ENCODE data around the gene TNFRSF25. TPM values are rescaled to one million over a fixed set of nuclear protein-coding genes. Genes with fewer than 3 reads are reported as not detected.

TNFRSF25 gene
- total and polyA plus RNA-seq, 2 donors (not counting 3 experiments of a cell fraction or from before 2014, with no cell fraction given): 33.9 to 38.8 TPM

GRCh38 chr1:6435547-6435946, 30.4 kb downstream of the TNFRSF25 start:
- dilution Hi-C loops (cut with MboI; ENCODE audit: extremely low pct_ligation_motif_present, low sequenced_read_pairs): no loop called here

More at GRCh38 chr1:6435547-6435946, 30.4 kb downstream of the TNFRSF25 start:
- Histone ChIP-seq H3K27me3 (ENCODE audit: control insufficient read depth in 2 of 2, insufficient read depth in 2 of 2, low read length in 2 of 2) (no peaks in the 10 kb centered on the region), H3K9me3 (replicated peaks; ENCODE audit: control insufficient read depth, insufficient read depth, low read length) (no peaks in the 10 kb centered on the region), H4K20me1 (replicated peaks; ENCODE audit: control insufficient read depth, extremely low read depth, insufficient read depth, low read length) (no peaks in the 10 kb centered on the region), H3K27ac (ENCODE audit: insufficient read depth, low read depth, low read length) (no peak overlapping the region), H3K9me1 (replicated peaks; ENCODE audit: control insufficient read depth, extremely low read depth, insufficient read depth, low read length) (no peaks in the 10 kb centered on the region), H3K4me3 (replicated peaks in 1 of 3; ENCODE audit: insufficient read depth in 1 of 3, low read depth in 1 of 3, low read length in 3 of 3) (no peak overlapping the region), H2AFZ (ENCODE audit: low read depth, low read length) (no peak overlapping the region), H3K4me2 (ENCODE audit: insufficient read depth, low read length) (no peak overlapping the region), H3K4me1 (ENCODE audit: control insufficient read depth, extremely low read depth, insufficient read depth, low read length) (no peaks in the 10 kb centered on the region), H3K9ac (replicated peaks; ENCODE audit: extremely low read depth, insufficient read depth, low read length) (no peak overlapping the region), H3K36me3 (ENCODE audit: control insufficient read depth in 2 of 2, extremely low read depth in 1 of 2, insufficient read depth in 2 of 2, low read length in 2 of 2) (no peaks in the 10 kb centered on the region), H3K79me2 (ENCODE audit: control insufficient read depth, insufficient read depth, low read length) (no peaks in the 10 kb centered on the region)
- TF ChIP-seq POLR2AphosphoS5 (IDR thresholded peaks at IDR 0.05; ENCODE audit: insufficient read depth, low read depth, low read length) (no peak), CTCF (IDR thresholded peaks at IDR 0.05; ENCODE audit: extremely low read depth in 1 of 2, insufficient read depth in 1 of 2, low read depth in 1 of 2, low read length in 2 of 2) (no peak), EZH2 (IDR thresholded peaks at IDR 0.05; ENCODE audit: borderline replicate concordance, low read depth, low read length, severe bottlenecking) (no peak), FOS (IDR thresholded peaks at IDR 0.05; ENCODE audit: borderline replicate concordance, insufficient read depth, low read length) (no peak), MAX (IDR thresholded peaks at IDR 0.05; ENCODE audit: insufficient read depth, insufficient read length) (no peak)
- intact Hi-C loops (cut with micrococcal nuclease): no loop called here
- ChIA-PET CTCF (interaction anchor here (4.0 to 10.3 kb wide), 2 partner anchors 12 to 26 kb away, joined by 73 to 202 read pairs; partner anchors contain the start of genes ESPN and HES2), POLR2A (no interaction called here)
- no peak for DNase-seq (ENCODE audit: low read depth, low spot score)
- no TSS peak for BruUV-seq (replicated peaks)
- no peak for FAIRE-seq
